Measurements from ENCODE around the gene CPEB3.

CPEB3 gene

DNA sequence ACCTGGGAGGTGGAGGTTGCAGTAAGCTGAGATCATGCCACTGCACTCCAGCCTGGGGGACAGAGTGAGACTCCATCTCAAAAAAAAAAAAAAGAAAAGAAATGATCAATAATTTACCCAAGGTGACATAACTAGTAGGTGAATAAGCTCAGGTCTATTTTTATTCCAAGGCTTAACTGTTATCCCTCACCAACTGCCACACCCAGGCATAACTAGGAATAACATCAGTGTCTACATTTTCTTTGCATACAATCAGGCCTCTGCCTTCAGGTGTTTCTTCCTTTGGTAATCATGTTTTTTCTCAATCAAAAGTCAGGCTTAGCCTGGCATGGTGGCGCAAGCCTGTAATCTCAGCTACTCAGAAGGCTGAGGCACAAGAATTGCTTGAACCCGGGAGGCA is 26.6 kb downstream of the CPEB3 start:
- CTCF ChIA-PET: no interaction called here

GRCh38 chr10:92263396-92263795 is 27.5 kb downstream of the CPEB3 start:
- ChIA-PET POLR2A (no interaction called here), CTCF (no interaction called here)
- TF ChIP-seq L3MBTL2 (conservative IDR thresholded peaks at IDR 0.05) (no peak), ARNT (IDR thresholded peaks at IDR 0.05) (no peak), TARDBP (IDR thresholded peaks at IDR 0.05) (no peak), LEF1 (IDR thresholded peaks at IDR 0.05; ENCODE audit: borderline replicate concordance) (no peak), FOXM1 (IDR thresholded peaks at IDR 0.05; ENCODE audit: borderline replicate concordance) (no peak), ELF4 (IDR thresholded peaks at IDR 0.05) (no peak), HDGF (IDR thresholded peaks at IDR 0.05; ENCODE audit: borderline replicate concordance) (no peak), ZNF384 (IDR thresholded peaks at IDR 0.05) (no peak), FOXA1 (IDR thresholded peaks at IDR 0.05) (no peak), BHLHE40 (IDR thresholded peaks at IDR 0.05; ENCODE audit: borderline replicate concordance) (no peak), FOXK2 (IDR thresholded peaks at IDR 0.05) (no peak), CTBP1 (IDR thresholded peaks at IDR 0.05; ENCODE audit: borderline replicate concordance) (no peak), SP1 (IDR thresholded peaks at IDR 0.05) (no peak), SUZ12 (IDR thresholded peaks at IDR 0.05) (no peak), NFRKB (IDR thresholded peaks at IDR 0.05) (no peak)
- TF ChIP-seq, protein P1, sequence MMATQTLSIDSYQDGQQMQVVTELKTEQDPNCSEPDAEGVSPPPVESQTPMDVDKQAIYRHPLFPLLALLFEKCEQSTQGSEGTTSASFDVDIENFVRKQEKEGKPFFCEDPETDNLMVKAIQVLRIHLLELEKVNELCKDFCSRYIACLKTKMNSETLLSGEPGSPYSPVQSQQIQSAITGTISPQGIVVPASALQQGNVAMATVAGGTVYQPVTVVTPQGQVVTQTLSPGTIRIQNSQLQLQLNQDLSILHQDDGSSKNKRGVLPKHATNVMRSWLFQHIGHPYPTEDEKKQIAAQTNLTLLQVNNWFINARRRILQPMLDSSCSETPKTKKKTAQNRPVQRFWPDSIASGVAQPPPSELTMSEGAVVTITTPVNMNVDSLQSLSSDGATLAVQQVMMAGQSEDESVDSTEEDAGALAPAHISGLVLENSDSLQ (IDR thresholded peaks at IDR 0.05): no peak
- no peak for DNase-seq (ENCODE audit: extremely low spot score)

More for the DNA sequence above, 26.6 kb downstream of the CPEB3 start:
- no peak for DNase-seq (ENCODE audit: extremely low spot score)
- TF ChIP-seq ARNT (IDR thresholded peaks at IDR 0.05) (no peak), TARDBP (IDR thresholded peaks at IDR 0.05) (no peak), SP1 (IDR thresholded peaks at IDR 0.05) (no peak), LEF1 (IDR thresholded peaks at IDR 0.05; ENCODE audit: borderline replicate concordance) (no peak), FOXK2 (IDR thresholded peaks at IDR 0.05) (no peak), SUZ12 (IDR thresholded peaks at IDR 0.05) (no peak), FOXA1 (IDR thresholded peaks at IDR 0.05) (no peak), ZNF384 (IDR thresholded peaks at IDR 0.05) (no peak), L3MBTL2 (conservative IDR thresholded peaks at IDR 0.05) (no peak), ELF4 (IDR thresholded peaks at IDR 0.05) (no peak), FOXM1 (IDR thresholded peaks at IDR 0.05; ENCODE audit: borderline replicate concordance) (no peak), HDGF (IDR thresholded peaks at IDR 0.05; ENCODE audit: borderline replicate concordance) (no peak), NFRKB (IDR thresholded peaks at IDR 0.05) (no peak), CTBP1 (IDR thresholded peaks at IDR 0.05; ENCODE audit: borderline replicate concordance) (no peak), BHLHE40 (IDR thresholded peaks at IDR 0.05; ENCODE audit: borderline replicate concordance) (no peak)
- TF ChIP-seq, protein P1 (IDR thresholded peaks at IDR 0.05): no peak
- POLR2A ChIA-PET: no interaction called here

DNA sequence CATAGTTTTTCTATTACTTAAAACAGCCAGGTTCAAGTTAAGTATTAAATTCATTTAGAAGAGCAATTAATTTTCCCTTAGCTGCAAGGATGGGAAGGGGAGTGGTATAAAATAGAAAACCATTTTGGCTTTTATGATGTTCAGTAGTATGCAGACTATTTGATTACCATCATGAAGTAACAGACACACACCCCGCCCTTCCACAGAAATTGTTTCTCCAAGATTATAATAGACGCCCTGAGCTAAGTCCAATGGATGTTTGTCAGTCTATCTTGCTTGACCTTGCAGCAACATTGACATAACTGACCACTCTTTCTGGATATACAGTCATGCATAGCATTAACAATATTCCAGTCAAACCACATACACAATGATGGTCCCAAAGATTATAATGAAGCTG is 42.3 kb downstream of the CPEB3 start:
- POLR2A ChIA-PET: no interaction called here
- TF ChIP-seq FOXK2 (IDR thresholded peaks at IDR 0.05) (no peak), HDGF (IDR thresholded peaks at IDR 0.05; ENCODE audit: borderline replicate concordance) (no peak), ZNF384 (IDR thresholded peaks at IDR 0.05) (no peak)
- CTCF ChIA-PET: no interaction called here
- no peak for DNase-seq (ENCODE audit: extremely low spot score)

DNA sequence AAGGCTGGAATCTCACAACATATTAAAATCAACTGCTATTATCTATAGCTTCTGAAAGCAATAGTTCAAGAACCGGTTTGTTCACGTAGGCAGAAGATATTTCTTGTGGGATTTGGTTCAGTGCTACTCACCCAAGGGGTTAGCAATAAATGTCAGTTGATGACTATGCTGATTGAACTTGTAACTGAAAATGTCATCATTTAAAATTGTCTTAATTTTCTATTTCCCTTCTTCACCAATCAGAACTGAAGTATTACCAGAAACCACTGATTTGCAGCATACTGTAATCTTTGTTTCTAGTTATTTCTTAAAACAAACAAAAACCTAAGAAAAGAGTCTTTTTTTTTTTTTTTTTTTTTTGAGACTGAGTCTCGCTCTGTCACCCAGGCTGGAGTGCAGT is 46.1 kb downstream of the CPEB3 start:
- TF ChIP-seq HDGF (IDR thresholded peaks at IDR 0.05; ENCODE audit: borderline replicate concordance) (no peak), BHLHE40 (IDR thresholded peaks at IDR 0.05; ENCODE audit: borderline replicate concordance) (no peak), ELF4 (IDR thresholded peaks at IDR 0.05) (no peak), SP1 (IDR thresholded peaks at IDR 0.05) (no peak), FOXM1 (IDR thresholded peaks at IDR 0.05; ENCODE audit: borderline replicate concordance) (no peak), L3MBTL2 (conservative IDR thresholded peaks at IDR 0.05) (no peak), SUZ12 (IDR thresholded peaks at IDR 0.05) (no peak), TARDBP (IDR thresholded peaks at IDR 0.05) (no peak), ZNF384 (IDR thresholded peaks at IDR 0.05) (no peak)
- TF ChIP-seq, protein P1 (IDR thresholded peaks at IDR 0.05): no peak
- ChIA-PET POLR2A (no interaction called here), CTCF (no interaction called here)
- DNase-seq (ENCODE audit: extremely low spot score): no peak

GRCh38 chr10:92242910-92243671 is 47.8 kb downstream of the CPEB3 start:
- ChIA-PET POLR2A (interaction anchor here (1.1 kb wide), 2 partner anchors 35 to 47 kb away, joined by 3 to 7 read pairs; partner anchors contain the start of genes CPEB3 and MARCHF5), CTCF (no interaction called here)
- peak; percentile 73 for DNase-seq (ENCODE audit: extremely low spot score)
- TF ChIP-seq ZNF384 (IDR thresholded peaks at IDR 0.05) (no peak), BHLHE40 (IDR thresholded peaks at IDR 0.05; ENCODE audit: borderline replicate concordance) (peak; percentile 76; the same call in 1 of the 2 replicates)

GRCh38 chr10:92242380-92242779 is 48.5 kb downstream of the CPEB3 start:
- ChIA-PET CTCF (no interaction called here), POLR2A (interaction anchor here (1.1 kb wide), 1 partner anchor 34 kb away, joined by 3 read pairs; no protein-coding TSS in a partner anchor)
- TF ChIP-seq NFRKB (IDR thresholded peaks at IDR 0.05) (no peak), FOXK2 (IDR thresholded peaks at IDR 0.05) (no peak), SUZ12 (IDR thresholded peaks at IDR 0.05) (no peak)
- no peak for DNase-seq (ENCODE audit: extremely low spot score)
